Measurements from ENCODE around the gene HDAC1.

Gene HDAC1

DNA sequence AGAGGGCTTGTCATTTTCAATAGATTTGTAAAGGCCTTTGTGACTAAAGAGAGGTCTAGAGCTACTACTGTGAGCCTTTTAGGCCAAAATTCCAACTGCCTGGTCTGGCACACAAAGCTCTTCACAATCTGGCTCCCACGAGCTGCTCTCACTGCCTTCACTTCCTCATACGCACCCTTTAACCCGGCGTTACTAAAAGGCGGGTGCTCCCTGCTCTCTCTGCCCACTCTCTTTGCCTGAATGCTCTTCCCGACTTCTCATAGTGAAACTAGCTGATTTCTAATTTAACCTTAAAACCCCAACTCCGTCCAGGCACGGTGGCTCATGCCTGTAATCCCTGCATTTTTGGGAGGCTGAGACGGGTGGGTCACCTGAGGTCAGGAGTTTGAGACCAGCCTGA, 88.2 kb downstream of the HDAC1 start:
- no peak overlapping the region for H3K4me3 ChIP-seq (ENCODE audit: low read depth, low read length)

More for the DNA sequence above, 88.2 kb downstream of the HDAC1 start:
- TF ChIP-seq CTCF (IDR thresholded peaks at IDR 0.05; ENCODE audit: low read depth, low read length): no peak
